MM.1S (cell line): ENCODE measurements around the gene RPRD1A.
"Not testable (repeated sequence)": the region's sequence is repeated elsewhere in the genome, so short reads cannot be mapped to it uniquely, and the experiment has no call there.

ENCODE experiments used
- DNase-seq: peaks from one replicate; pipeline ENCODE4 v3.0.0-alpha.2; 2015
- H2AFZ ChIP-seq: fragments of 300-600 bp; sonication (generic); 2 replicates; pipeline ENCODE4 v1.6.0; 2016; ENCODE audit warnings: antibody characterized with exemption, low read length
- H3F3A ChIP-seq: fragments of 300-600 bp; sonication (generic); 2 replicates; pipeline ENCODE4 v1.6.1; 2016; ENCODE audit warnings: mild to moderate bottlenecking, antibody characterized with exemption, low read length, moderate library complexity, mixed read lengths; ENCODE audit not compliant: insufficient read depth
- H3K27ac ChIP-seq: fragments of 300-600 bp; sonication (generic); 2 replicates; pipeline ENCODE4 v1.5.1; 2016; ENCODE audit warnings: mild to moderate bottlenecking, low read length
- H3K27me3 ChIP-seq: fragments of 300-600 bp; sonication (generic); replicated peaks from 2 replicates; pipeline ENCODE4 v1.6.0; 2016; ENCODE audit warnings: low read length; ENCODE audit not compliant: insufficient read depth
- H3K36me3 ChIP-seq: fragments of 300-600 bp; sonication (generic); replicated peaks from 2 replicates; pipeline ENCODE4 v1.6.1; 2016; ENCODE audit warnings: mild to moderate bottlenecking, low read length, mixed read lengths; ENCODE audit not compliant: insufficient read depth
- H3K4me1 ChIP-seq: fragments of 300-600 bp; sonication (generic); 2 replicates; pipeline ENCODE4 v1.6.1; 2016; ENCODE audit warnings: low read length, mixed read lengths
- H3K4me2 ChIP-seq: fragments of 300-600 bp; sonication (generic); 2 replicates; pipeline ENCODE4 v1.6.0; 2016; ENCODE audit warnings: low read depth, low read length
- H3K4me3 ChIP-seq: fragments of 300-600 bp; sonication (generic); 2 replicates; pipeline ENCODE4 v1.5.1; 2016; ENCODE audit warnings: low read length, mixed read lengths
- H3K79me2 ChIP-seq: fragments of 300-600 bp; sonication (generic); 2 replicates; pipeline ENCODE4 v1.6.1; 2016; ENCODE audit warnings: mixed run types, low read length, mixed read lengths
- H3K9ac ChIP-seq: fragments of 300-600 bp; sonication (generic); 2 replicates; pipeline ENCODE4 v1.6.1; 2016; ENCODE audit warnings: low read length, mixed read lengths
- H3K9me2 ChIP-seq: fragments of 300-600 bp; sonication (generic); replicated peaks from 2 replicates; pipeline ENCODE4 v1.6.1; 2016; ENCODE audit warnings: mild to moderate bottlenecking, low read length, mixed read lengths; ENCODE audit not compliant: insufficient read depth
- H3K9me3 ChIP-seq: fragments of 300-600 bp; sonication (generic); replicated peaks from 2 replicates; pipeline ENCODE4 v1.6.1; 2016; ENCODE audit warnings: mild to moderate bottlenecking, low read length, mixed read lengths; ENCODE audit not compliant: insufficient read depth
- H4K20me1 ChIP-seq: fragments of 300-600 bp; sonication (generic); 2 replicates; pipeline ENCODE4 v1.6.1; 2016; ENCODE audit warnings: mild to moderate bottlenecking, low read length, moderate library complexity, mixed read lengths; ENCODE audit not compliant: insufficient read depth
- EZH2 ChIP-seq: fragments of 300-600 bp; sonication (generic); optimal IDR thresholded peaks from 2 replicates; pipeline ENCODE3; 2017; ENCODE audit warnings: low read depth, mild to moderate bottlenecking, antibody characterized with exemption, low read length, mixed read lengths
- EZH2phosphoT487 ChIP-seq: fragments of 300-600 bp; sonication (generic); IDR thresholded peaks from 2 replicates; pipeline ENCODE4 v1.6.1; 2018; ENCODE audit warnings: antibody characterized with exemption, low read length
- TF ChIP-seq, protein P1 (sequence below): fragments of 300-600 bp; sonication (generic); IDR thresholded peaks from 2 replicates; pipeline ENCODE4 v1.5.1; 2016; ENCODE audit warnings: antibody characterized with exemption, low read length, mixed read lengths

Gene RPRD1A

DNA sequence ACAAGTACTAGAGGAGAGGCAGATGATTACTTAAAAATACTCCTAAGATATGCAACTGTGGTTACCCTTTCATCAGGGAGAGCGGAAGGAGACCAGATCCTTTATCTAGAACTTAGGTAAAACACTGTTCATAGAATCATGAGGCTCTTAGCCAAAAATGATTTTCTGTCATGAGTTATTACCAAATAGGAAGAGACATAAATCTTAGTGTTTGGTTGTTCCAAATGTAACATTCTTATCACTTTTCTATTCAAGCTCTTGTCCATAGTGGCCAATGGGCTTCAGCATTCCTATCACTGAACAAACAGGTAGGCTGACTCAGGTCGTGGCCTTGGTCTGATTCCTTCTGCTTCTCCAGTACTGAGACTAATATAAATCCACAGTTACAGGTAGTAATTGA is 38.5 kb downstream of the RPRD1A start:
- H4K20me1 ChIP-seq, result no peaks in the 10 kb centered on the region
- no peaks in the 10 kb centered on the region for H3K9me3 ChIP-seq
- no peaks in the 10 kb centered on the region for H3F3A ChIP-seq
- no peak for DNase-seq
- no peak overlapping the region for H3K4me3 ChIP-seq
- H3K9me2 ChIP-seq, result no peaks in the 10 kb centered on the region
- no peak for TF ChIP-seq EZH2
- TF ChIP-seq, protein P1, sequence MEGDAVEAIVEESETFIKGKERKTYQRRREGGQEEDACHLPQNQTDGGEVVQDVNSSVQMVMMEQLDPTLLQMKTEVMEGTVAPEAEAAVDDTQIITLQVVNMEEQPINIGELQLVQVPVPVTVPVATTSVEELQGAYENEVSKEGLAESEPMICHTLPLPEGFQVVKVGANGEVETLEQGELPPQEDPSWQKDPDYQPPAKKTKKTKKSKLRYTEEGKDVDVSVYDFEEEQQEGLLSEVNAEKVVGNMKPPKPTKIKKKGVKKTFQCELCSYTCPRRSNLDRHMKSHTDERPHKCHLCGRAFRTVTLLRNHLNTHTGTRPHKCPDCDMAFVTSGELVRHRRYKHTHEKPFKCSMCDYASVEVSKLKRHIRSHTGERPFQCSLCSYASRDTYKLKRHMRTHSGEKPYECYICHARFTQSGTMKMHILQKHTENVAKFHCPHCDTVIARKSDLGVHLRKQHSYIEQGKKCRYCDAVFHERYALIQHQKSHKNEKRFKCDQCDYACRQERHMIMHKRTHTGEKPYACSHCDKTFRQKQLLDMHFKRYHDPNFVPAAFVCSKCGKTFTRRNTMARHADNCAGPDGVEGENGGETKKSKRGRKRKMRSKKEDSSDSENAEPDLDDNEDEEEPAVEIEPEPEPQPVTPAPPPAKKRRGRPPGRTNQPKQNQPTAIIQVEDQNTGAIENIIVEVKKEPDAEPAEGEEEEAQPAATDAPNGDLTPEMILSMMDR, result no peak
- no peak for TF ChIP-seq EZH2phosphoT487
- peaks cover 8% of the 10 kb centered on the region; the same call in 1 of the 2 replicates for H3K36me3 ChIP-seq
- no peak overlapping the region for H3K9ac ChIP-seq
- no peaks in the 10 kb centered on the region for H3K27me3 ChIP-seq
- H3K4me2 ChIP-seq, result no peak overlapping the region
- H3K79me2 ChIP-seq, result peaks cover 21% of the 10 kb centered on the region
- H3K4me1 ChIP-seq, result no peaks in the 10 kb centered on the region
- H3K27ac ChIP-seq, result no peak overlapping the region
- H2AFZ ChIP-seq, result no peak overlapping the region

DNA sequence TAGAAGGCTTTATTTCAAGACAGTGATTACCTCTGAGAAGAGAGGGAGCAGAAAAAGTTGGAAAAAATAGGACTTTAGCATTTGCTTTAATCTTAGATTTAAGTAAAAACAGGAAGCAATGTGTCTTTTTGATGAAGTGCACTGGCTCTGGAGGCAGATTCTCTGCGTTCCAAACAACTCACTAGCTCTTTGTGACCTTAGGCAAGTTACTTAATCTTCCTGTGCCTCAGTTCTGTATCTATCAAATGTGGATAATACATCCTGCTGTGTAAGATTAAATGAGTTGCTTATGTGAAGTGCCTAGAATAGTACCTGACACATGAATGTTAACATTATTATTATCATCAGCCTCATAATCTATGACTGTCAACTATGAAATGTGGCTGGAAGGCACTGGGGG is 42.3 kb downstream of the RPRD1A start:
- Histone ChIP-seq H3K9me2 (no peaks in the 10 kb centered on the region), H3K4me3 (no peak overlapping the region), H3K79me2 (no peaks in the 10 kb centered on the region), H4K20me1 (no peaks in the 10 kb centered on the region), H3K36me3 (peaks cover 8% of the 10 kb centered on the region; the same call in 1 of the 2 replicates), H3K4me2 (no peak overlapping the region), H3K4me1 (no peaks in the 10 kb centered on the region), H3F3A (no peaks in the 10 kb centered on the region), H3K9me3 (no peaks in the 10 kb centered on the region), H2AFZ (no peak overlapping the region), H3K9ac (no peak overlapping the region), H3K27me3 (no peaks in the 10 kb centered on the region), H3K27ac (no peak overlapping the region)
- no peak for DNase-seq
- TF ChIP-seq, protein P1, result no peak
- TF ChIP-seq EZH2, result no peak
- no peak for TF ChIP-seq EZH2phosphoT487

DNA sequence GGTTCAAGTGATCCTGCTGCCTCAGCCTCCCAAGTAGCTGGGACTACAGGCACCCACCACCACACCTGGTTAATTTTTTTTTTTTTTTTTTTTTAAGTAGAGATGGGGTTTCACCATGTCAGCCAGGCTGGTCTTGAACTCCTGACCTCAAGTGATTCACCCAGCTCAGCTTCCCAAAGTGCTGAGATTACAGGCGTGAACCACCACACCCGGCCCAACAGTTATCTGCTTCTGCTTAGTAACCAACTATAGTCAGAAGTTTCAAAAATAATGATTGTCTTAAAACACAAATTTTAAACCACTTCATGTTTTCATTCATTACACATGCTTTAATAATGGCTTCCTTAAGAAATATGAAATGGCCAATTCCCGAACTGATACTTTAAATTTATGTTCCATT is 43.1 kb downstream of the RPRD1A start:
- H3K79me2 ChIP-seq, H3K9ac ChIP-seq, H3K27me3 ChIP-seq, H4K20me1 ChIP-seq, H3F3A ChIP-seq, DNase-seq, H3K4me2 ChIP-seq, H3K9me2 ChIP-seq, H2AFZ ChIP-seq, H3K27ac ChIP-seq, H3K4me3 ChIP-seq, H3K36me3 ChIP-seq, H3K4me1 ChIP-seq, H3K9me3 ChIP-seq: not testable (repeated sequence)

DNA sequence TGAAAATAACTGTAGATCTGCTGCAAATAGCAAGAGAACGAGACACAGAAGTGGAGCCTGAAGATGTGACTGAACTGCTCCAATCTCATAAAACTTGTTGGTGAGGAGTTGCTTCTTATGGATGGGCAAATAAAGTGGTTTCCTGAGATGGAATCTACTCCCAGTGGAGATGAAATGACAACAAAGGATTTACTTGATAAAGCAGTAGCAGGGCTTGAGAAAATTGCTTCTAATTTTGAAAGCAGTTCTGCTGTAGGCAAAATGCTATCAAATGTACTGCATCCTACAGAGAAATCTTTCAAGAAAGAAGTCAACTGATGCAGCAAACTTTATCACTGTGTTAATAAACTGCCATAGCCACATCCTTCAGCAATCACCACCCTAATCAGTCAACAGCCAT is 44.0 kb downstream of the RPRD1A start:
- Histone ChIP-seq H3K4me1 (0 out of 2 replicates have a peak, but pooled peaks cover 3% of the 10 kb centered on the region), H3K9ac (no peak overlapping the region), H3K4me2 (no peak overlapping the region), H3K27ac (no peak overlapping the region), H3F3A (no peaks in the 10 kb centered on the region), H3K4me3 (no peak overlapping the region), H2AFZ (no peak overlapping the region), H4K20me1 (no peaks in the 10 kb centered on the region), H3K27me3 (no peaks in the 10 kb centered on the region), H3K9me3 (no peaks in the 10 kb centered on the region), H3K9me2 (no peaks in the 10 kb centered on the region), H3K79me2 (no peaks in the 10 kb centered on the region), H3K36me3 (peaks cover 8% of the 10 kb centered on the region; the same call in 1 of the 2 replicates)
- no peak for DNase-seq
- TF ChIP-seq, protein P1, result no peak
- TF ChIP-seq EZH2, result no peak
- no peak for TF ChIP-seq EZH2phosphoT487
